Occipital lobe (tissue), 2 donors: ENCODE measurements around the gene ITGBL1. TPM values are rescaled to one million over a fixed set of nuclear protein-coding genes. Genes with fewer than 3 reads are reported as not detected.
"Not testable (repeated sequence)": the region's sequence is repeated elsewhere in the genome, so short reads cannot be mapped to it uniquely, and the experiment has no call there.

ENCODE experiments used
- DNase-seq: peaks from one replicate; lab custom pipeline; 2025; lab: John Stamatoyannopoulos, UW
- total RNA-seq: library from RNA; depleted of rRNA; stranded (reverse); fragments of >200 nt; gene quantifications from one replicate; pipeline ENCODE4 v1.2.3, GENCODE V29; 2014

The ITGBL1 gene
- total RNA-seq, 1 donor from 2014 or later: 1.1 TPM

DNA sequence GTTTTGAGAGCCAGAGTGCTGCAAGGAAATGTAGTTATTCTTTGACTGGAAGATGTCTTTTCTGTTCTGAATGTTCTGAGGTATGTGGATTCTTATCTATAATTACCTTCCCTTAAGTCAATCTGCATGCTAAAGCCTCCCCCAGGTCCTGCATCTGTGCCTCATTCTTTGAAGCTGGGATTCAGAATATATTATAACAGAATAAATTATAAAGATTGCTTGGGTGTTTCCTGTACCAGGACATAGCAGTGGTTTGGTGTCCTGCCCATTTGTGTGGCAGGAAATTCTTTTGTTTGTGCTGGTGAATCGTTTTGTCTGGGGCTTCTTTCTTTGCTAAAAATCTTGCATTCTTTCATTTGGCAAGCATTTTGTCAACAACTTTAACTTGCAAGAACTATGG is 60.2 kb downstream of the ITGBL1 start:
- DNase-seq: no peak

DNA sequence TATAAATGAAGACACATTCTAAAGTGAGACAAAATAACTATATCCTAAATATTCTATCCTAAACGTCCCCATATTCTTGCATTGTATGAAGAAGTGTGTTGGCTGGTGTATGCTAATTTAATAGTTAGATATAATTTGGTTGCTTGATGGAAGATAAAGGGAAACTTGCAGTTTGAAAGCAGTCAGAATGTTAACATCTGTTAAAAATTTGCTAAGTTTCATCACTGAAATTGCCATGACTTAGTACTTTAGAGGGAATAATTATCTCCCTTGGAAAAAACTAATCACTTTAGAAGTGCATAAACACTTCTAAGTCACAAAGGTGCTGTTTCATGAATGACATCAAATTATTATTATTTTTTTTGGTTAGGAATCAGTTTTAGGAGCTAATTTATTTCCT is 61.6 kb downstream of the ITGBL1 start:
- DNase-seq: no peak

DNA sequence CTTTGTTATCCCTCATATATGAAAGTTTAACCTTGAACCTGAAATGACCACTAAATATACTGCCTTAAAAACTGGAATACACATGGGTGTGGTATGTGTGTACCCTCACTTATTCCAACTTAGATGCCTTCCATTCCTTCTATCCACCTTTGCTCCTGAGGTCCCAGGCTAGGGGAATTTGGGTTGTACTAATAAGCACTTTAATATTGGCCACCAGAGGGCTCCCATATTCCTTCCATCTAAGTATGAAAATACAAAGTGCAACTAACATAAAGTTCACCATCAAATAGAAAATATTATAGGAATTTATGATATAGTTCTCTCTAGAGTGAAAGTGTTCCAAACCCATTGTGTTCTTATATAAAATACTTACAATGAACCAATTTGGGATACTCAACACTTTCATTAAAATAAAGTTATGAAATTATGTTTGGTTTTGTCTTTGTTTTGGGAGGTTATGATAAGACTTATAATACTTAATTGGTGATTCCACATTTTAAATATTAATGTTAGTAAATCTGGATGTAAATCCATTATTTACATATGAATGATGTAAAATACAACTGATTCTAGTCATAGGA is 62.3 kb downstream of the ITGBL1 start:
- DNase-seq: no peak

DNA sequence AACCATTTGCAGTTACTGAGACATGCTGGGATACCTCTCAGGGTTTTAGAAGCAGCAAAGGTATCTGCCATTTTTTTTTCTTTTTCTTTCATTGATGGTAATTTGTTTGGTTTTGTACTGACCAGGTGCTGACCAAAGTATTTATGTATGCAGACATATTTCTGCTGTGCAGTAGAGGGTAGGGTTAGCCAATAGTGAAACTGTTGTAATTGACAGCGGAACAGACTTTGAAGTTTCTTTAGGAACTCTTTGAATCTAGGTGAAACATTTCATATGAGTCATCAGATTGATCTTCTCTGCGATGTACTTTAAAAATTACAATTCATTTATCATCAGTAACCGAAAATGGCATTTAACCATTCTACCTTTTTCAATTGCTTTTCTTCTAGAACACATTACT is 63.0 kb downstream of the ITGBL1 start:
- DNase-seq: no peak

DNA sequence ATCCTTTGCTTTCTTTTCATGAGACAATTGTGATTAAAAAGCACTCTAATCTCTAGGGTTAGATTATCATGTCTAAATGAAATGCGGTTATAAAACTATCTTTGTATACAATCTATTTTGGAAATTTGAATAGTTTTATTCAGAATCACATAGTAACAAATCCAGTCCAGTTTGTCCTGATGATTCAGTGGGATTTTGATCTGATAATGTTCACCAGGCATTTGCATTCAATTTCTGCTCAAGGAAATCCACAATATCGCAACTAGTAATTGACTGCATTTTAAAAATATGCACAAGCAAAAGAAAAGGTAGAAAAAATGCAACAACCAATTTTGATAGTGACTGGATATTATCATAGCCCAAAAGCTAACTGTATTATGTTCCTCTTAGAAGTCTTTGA is 63.8 kb downstream of the ITGBL1 start:
- DNase-seq: no peak

DNA sequence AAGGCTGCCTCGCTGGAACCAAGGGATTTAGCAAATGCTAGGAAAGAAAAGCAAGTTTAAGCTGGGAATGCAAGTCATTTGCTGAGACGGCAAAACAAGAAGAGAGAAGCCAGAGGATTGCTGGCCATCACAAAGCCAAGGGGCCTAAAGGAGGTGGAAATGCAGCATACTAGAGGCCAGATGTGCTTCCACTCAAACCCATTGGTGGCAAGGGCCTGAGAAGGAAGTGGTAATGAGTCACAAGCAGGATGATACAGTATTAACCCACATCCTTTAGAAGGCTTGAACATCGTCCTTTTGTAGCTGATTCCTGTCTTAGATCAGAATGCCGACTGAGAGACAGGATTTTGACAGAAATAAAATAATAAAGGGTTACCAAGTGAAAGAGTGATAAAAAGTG is 68.2 kb downstream of the ITGBL1 start:
- DNase-seq: no peak

GRCh38 chr13:101521371-101521770 is 68.9 kb downstream of the ITGBL1 start:
- DNase-seq: no peak

- DNase-seq: no peak
These were observed 70.1 kb downstream of the ITGBL1 start for GRCh38 chr13:101522607-101523006.

GRCh38 chr13:101523154-101524131 is 71.0 kb downstream of the ITGBL1 start:
- DNase-seq: peak; percentile 8

- DNase-seq: no peak
These were observed 74.7 kb downstream of the ITGBL1 start for GRCh38 chr13:101527130-101527529.

GRCh38 chr13:101529422-101529821 is 76.9 kb downstream of the ITGBL1 start:
- no peak for DNase-seq

- DNase-seq: no peak
These were observed 77.8 kb downstream of the ITGBL1 start for GRCh38 chr13:101530293-101530692.

GRCh38 chr13:101535192-101535746 is 82.8 kb downstream of the ITGBL1 start:
- no peak for DNase-seq

- no peak for DNase-seq
These were observed 83.6 kb downstream of the ITGBL1 start for GRCh38 chr13:101536079-101536478.

DNA sequence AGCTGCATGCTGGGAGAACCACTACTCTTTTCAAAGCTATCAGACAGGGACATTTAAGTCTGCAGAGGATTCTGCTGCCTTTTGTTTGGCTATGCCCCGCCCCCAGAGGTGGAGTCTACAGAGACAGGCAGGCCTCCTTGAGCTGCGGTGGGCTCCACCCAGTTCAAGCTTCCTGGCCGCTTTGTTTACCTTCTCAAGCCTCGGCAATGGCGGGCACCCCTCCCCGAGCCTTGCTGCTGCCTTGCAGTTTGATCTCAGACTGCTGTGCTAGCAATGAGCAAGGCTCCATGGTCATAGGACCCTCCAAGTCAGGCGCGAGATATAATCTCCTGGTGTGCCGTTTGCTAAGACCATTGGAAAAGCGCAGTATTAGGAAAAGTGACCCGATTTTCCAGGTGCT is 92.1 kb downstream of the ITGBL1 start:
- not testable (repeated sequence) for DNase-seq

DNA sequence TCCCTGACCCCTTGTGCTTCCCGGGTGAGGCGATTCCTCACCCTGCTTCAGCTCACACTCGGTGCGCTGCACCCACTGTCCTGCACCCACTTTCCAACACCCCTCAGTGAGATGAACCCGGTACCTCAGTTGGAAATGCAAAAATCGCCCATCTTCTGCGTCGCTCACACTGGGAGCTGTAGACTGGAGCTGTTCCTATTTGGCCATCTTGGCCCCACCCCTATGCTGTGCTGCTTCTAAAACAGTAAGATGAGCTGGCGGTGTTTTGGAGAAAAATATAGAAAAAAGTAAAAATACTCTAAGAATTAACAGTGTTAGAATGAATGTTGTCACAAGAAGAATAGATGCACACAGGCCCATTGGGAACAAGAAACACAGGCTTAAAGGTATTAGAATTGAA is 92.5 kb downstream of the ITGBL1 start:
- no peak for DNase-seq

- DNase-seq: no peak
These were observed 93.0 kb downstream of the ITGBL1 start for GRCh38 chr13:101545521-101545920.

GRCh38 chr13:101552286-101552685 is 99.8 kb downstream of the ITGBL1 start:
- DNase-seq: no peak

DNA sequence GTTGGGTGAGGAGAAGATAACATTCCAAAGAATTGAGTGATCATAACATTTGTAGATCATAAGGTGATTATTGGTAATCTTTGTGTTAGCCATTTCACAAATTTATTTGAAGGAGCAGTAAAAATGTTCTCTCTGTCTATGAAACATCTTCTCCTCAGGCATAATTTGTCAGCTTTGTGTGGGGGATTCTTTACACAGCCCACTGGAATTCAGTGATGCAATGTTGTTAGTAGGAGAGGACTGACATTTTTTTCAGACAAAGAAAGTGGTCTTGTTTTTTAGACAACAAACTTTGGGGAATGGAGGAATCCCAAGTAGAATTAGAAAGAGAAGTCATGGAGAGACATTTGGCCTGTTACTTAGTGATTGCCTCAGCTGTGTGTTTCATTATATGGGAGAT is 100.3 kb downstream of the ITGBL1 start:
- no peak for DNase-seq

- no peak for DNase-seq
These were observed 102.1 kb downstream of the ITGBL1 start for GRCh38 chr13:101554420-101555125.

DNA sequence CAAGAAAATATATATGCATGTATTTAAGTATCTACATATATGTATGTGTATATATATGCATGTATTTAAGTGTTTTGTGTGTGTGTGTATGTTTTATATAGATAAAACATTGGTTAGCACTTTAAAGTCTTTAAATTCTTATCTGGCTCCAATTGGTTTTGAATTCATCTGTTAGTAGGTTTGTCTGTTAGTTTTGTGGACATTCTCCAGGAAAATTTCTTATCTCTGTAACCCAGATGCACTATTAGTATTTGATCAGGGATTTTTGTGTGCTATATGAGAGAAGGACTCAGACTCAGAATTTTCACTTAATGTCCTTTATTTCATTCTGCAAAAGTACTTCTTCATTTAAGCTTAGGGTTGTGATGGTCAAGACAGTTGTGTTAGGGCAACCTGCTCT is 103.1 kb downstream of the ITGBL1 start:
- DNase-seq: no peak

- no peak for DNase-seq
These were observed 104.2 kb downstream of the ITGBL1 start for GRCh38 chr13:101556676-101557123.
